IMR-90 (cell line): ENCODE measurements around the gene CBFA2T3. TPM values are rescaled to one million over a fixed set of nuclear protein-coding genes. Genes with fewer than 3 reads are reported as not detected.

Experiments
- ATAC-seq: fragments of 200-7000 bp; cut with Tn5 transposase; 2 replicates; pipeline ENCODE4 v1.9.1; 2020; ENCODE audit warnings: low read depth, mild to moderate bottlenecking, moderate library complexity
- BruUV-seq: library from RNA; stranded (reverse); fragments of 400-500 nt; replicated peaks from 2 replicates; lab custom pipeline; 2021; lab: Mats Ljungman, UMichigan
- CTCF ChIA-PET: fragments of 300-600 bp; formaldehyde crosslinking; extraction: SDS; loops from one replicate; lab custom pipeline; 2021; ENCODE audit warnings: antibody characterized with exemption; lab: Yijun Ruan, JAX
- POLR2A ChIA-PET: fragments of 300-600 bp; sonication (Branson Sonifier 250); formaldehyde crosslinking; loops from one replicate; lab custom pipeline; 2022; ENCODE audit warnings: antibody characterized with exemption; ENCODE audit not compliant: unreplicated experiment; lab: Charles Lee
- DNase-seq: peaks from one replicate; pipeline ENCODE4 v3.0.0; 2013
- H2AFZ ChIP-seq: replicated peaks from 2 replicates; pipeline ENCODE3; 2013; ENCODE audit warnings: low read length, mild to moderate bottlenecking; ENCODE audit not compliant: poor library complexity
- H2AK5ac ChIP-seq: 2 replicates; pipeline ENCODE4 v1.6.1; 2013; ENCODE audit warnings: low read depth, low read length, inconsistent platforms
- H2AK9ac ChIP-seq: replicated peaks from 2 replicates; pipeline ENCODE3; 2013; ENCODE audit warnings: mild to moderate bottlenecking, low read depth, low read length, moderate library complexity; ENCODE audit not compliant: poor library complexity
- H2BK120ac ChIP-seq: 2 replicates; pipeline ENCODE4 v1.6.1; 2013; ENCODE audit warnings: low read depth, low read length, inconsistent platforms
- H2BK15ac ChIP-seq: 3 replicates; pipeline ENCODE4 v1.6.1; 2013; ENCODE audit warnings: low read depth, low read length, inconsistent platforms
- H2BK20ac ChIP-seq: 2 replicates; pipeline ENCODE4 v1.6.1; 2013; ENCODE audit warnings: low read depth, mild to moderate bottlenecking, inconsistent platforms, low read length, moderate library complexity
- H2BK5ac ChIP-seq: 2 replicates; pipeline ENCODE4 v1.6.1; 2013; ENCODE audit warnings: mild to moderate bottlenecking, low read depth, low read length, inconsistent platforms; ENCODE audit not compliant: poor library complexity, severe bottlenecking
- H3K14ac ChIP-seq: replicated peaks from 2 replicates; pipeline ENCODE4 v1.6.1; 2013; ENCODE audit warnings: low read depth, low read length, inconsistent platforms
- H3K18ac ChIP-seq: 2 replicates; pipeline ENCODE4 v1.6.1; 2013; ENCODE audit warnings: low read depth, low read length, control low read depth
- H3K23ac ChIP-seq: 2 replicates; pipeline ENCODE4 v1.6.1; 2013; ENCODE audit warnings: low read depth, low read length, inconsistent platforms
- H3K27ac ChIP-seq: 2 replicates; pipeline ENCODE4 v1.5.1; 2013; ENCODE audit warnings: mild to moderate bottlenecking, control low read depth, low read length; ENCODE audit not compliant: insufficient read depth
- H3K27me3 ChIP-seq: 2 replicates; pipeline ENCODE4 v1.6.1; 2013; ENCODE audit warnings: low read length; ENCODE audit not compliant: control insufficient read depth, insufficient read depth
- H3K36me3 ChIP-seq: 2 replicates; pipeline ENCODE4 v1.6.1; 2013; ENCODE audit warnings: low read length, mixed read lengths; ENCODE audit not compliant: control insufficient read depth, insufficient read depth
- H3K4ac ChIP-seq: 2 replicates; pipeline ENCODE4 v1.6.1; 2013; ENCODE audit warnings: low read depth, low read length, inconsistent platforms
- H3K4me1 ChIP-seq: 2 replicates; pipeline ENCODE4 v1.6.1; 2013; ENCODE audit warnings: low read length, mixed read lengths; ENCODE audit not compliant: control insufficient read depth, insufficient read depth
- H3K4me2 ChIP-seq: 2 replicates; pipeline ENCODE4 v1.6.1; 2013; ENCODE audit warnings: low read depth, mild to moderate bottlenecking, control low read depth, low read length, moderate library complexity
- H3K4me3 ChIP-seq: 2 replicates; pipeline ENCODE4 v1.5.1; 2013; ENCODE audit warnings: low read depth, mild to moderate bottlenecking, control low read depth, low read length, moderate library complexity; ENCODE audit not compliant: insufficient read depth
- H3K56ac ChIP-seq: 2 replicates; pipeline ENCODE4 v1.6.1; 2013; ENCODE audit warnings: low read length, inconsistent platforms; ENCODE audit not compliant: insufficient read depth; ENCODE audit errors: extremely low read depth
- H3K79me1 ChIP-seq, 2 experiments: 2 replicates each; pipeline ENCODE4 v1.6.1; 2013; ENCODE audit warnings: low read length in 2 of 2, inconsistent platforms in 1 of 2, low read depth in 1 of 2
- H3K9ac ChIP-seq: 2 replicates; pipeline ENCODE4 v1.6.1; 2013; ENCODE audit warnings: low read depth, low read length, control low read depth
- H3K9me1 ChIP-seq: 2 replicates; pipeline ENCODE4 v1.6.1; 2013; ENCODE audit warnings: low read length, inconsistent platforms; ENCODE audit not compliant: insufficient read depth
- H3K9me3 ChIP-seq: 2 replicates; pipeline ENCODE4 v1.6.1; 2013; ENCODE audit warnings: low read length; ENCODE audit not compliant: control insufficient read depth, insufficient read depth
- H4K20me1 ChIP-seq: 2 replicates; pipeline ENCODE4 v1.6.1; 2013; ENCODE audit warnings: low read length, inconsistent platforms; ENCODE audit not compliant: insufficient read depth
- H4K5ac ChIP-seq: 2 replicates; pipeline ENCODE4 v1.6.1; 2013; ENCODE audit warnings: mild to moderate bottlenecking, low read depth, low read length, control low read depth
- H4K8ac ChIP-seq, 2 experiments: 2 replicates each; pipeline ENCODE4 v1.6.1; 2013; ENCODE audit warnings: low read depth in 2 of 2, low read length in 2 of 2, control low read depth in 1 of 2, inconsistent platforms in 1 of 2
- H4K91ac ChIP-seq: 2 replicates; pipeline ENCODE4 v1.6.1; 2013; ENCODE audit warnings: low read depth, low read length, inconsistent platforms; ENCODE audit not compliant: insufficient read depth
- BHLHE40 ChIP-seq: fragments of 150-350 bp; IDR thresholded peaks from 2 replicates; pipeline ENCODE4 v1.6.1; 2016; ENCODE audit warnings: mild to moderate bottlenecking, low read depth, low read length
- CEBPB ChIP-seq: IDR thresholded peaks from 2 replicates; pipeline ENCODE4 v1.6.1; 2012; ENCODE audit warnings: low read depth, low read length, improper control_type of control experiment
- CHD1 ChIP-seq: IDR thresholded peaks from 2 replicates; pipeline ENCODE4 v1.6.1; 2012; ENCODE audit warnings: low read depth, low read length, improper control_type of control experiment
- ELK1 ChIP-seq: fragments of 150-350 bp; IDR thresholded peaks from 2 replicates; pipeline ENCODE4 v1.6.1; 2016; ENCODE audit warnings: low read depth, mild to moderate bottlenecking, low read length, moderate library complexity, borderline replicate concordance
- FOS ChIP-seq: fragments of 150-350 bp; IDR thresholded peaks from 2 replicates; pipeline ENCODE4 v1.6.1; 2016; ENCODE audit warnings: low read depth, low read length
- MAFK ChIP-seq: IDR thresholded peaks from 2 replicates; pipeline ENCODE4 v1.6.1; 2012; ENCODE audit warnings: low read depth, low read length, improper control_type of control experiment
- MAZ ChIP-seq: IDR thresholded peaks from 2 replicates; pipeline ENCODE4 v1.6.1; 2012; ENCODE audit warnings: low read depth, mild to moderate bottlenecking, low read length, improper control_type of control experiment, moderate library complexity, borderline replicate concordance
- MXI1 ChIP-seq: IDR thresholded peaks from 2 replicates; pipeline ENCODE4 v1.6.1; 2012; ENCODE audit warnings: low read depth, mild to moderate bottlenecking, low read length, moderate library complexity, borderline replicate concordance
- NFE2L2 ChIP-seq: fragments of 150-350 bp; IDR thresholded peaks from 2 replicates; pipeline ENCODE4 v1.6.1; 2016; ENCODE audit warnings: low read depth, mild to moderate bottlenecking, low read length
- POLR2A ChIP-seq: IDR thresholded peaks from 2 replicates; pipeline ENCODE4 v1.6.1; 2012; ENCODE audit warnings: mild to moderate bottlenecking, low read depth, low read length
- RCOR1 ChIP-seq: IDR thresholded peaks from 2 replicates; pipeline ENCODE4 v1.6.1; 2012; ENCODE audit warnings: mild to moderate bottlenecking, low read length, improper control_type of control experiment; ENCODE audit not compliant: insufficient replicate concordance
- RFX5 ChIP-seq: IDR thresholded peaks from 2 replicates; pipeline ENCODE4 v1.8.0; 2012; ENCODE audit warnings: low read depth, mild to moderate bottlenecking, low read length, moderate library complexity
- SMC3 ChIP-seq: fragments of 150-350 bp; IDR thresholded peaks from 2 replicates; pipeline ENCODE4 v1.6.1; 2016; ENCODE audit warnings: low read depth, mild to moderate bottlenecking, antibody characterized with exemption, low read length, moderate library complexity
- WGBS, 2 experiments: methylation state at CpG; one replicate each; pipeline versions ENCODE4 v1.1.5 to v1.1.7; 2013; ENCODE audit warnings: missing lambda C conversion rate in 2 of 2; ENCODE audit not compliant: insufficient read length in 1 of 2; ENCODE audit errors: extremely low coverage in 2 of 2; 5-methylcytosine and 5-hydroxymethylcytosine counted together
- dilution Hi-C: fragments of 300-500 bp; cut with HindIII; formaldehyde crosslinking; loops from one replicate; pipeline ENCODE4 v1.14.3; 2018; ENCODE audit warnings: low sequenced_read_pairs; ENCODE audit not compliant: unreplicated experiment
- in situ Hi-C: fragments of 300-500 bp; cut with MboI; formaldehyde crosslinking; loops from 3 replicates; pipeline ENCODE4 v1.14.3; 2019; ENCODE audit warnings: low sequenced_read_pairs, inconsistent platforms, mixed read lengths
- intact Hi-C: fragments of 100-400 bp; cut with micrococcal nuclease; formaldehyde crosslinking; loops from 2 replicates; pipeline ENCODE4 v1.10.0; 2022
- polyA plus RNA-seq, 3 experiments: library from polyadenylated mRNA; depleted of rRNA; stranded (reverse); fragments of >200 nt; gene quantifications; 2 replicates each; pipeline ENCODE4 v1.2.3, GENCODE V29; 2012; ENCODE audit warnings: low replicate concordance in 1 of 3
- total RNA-seq: library from RNA; depleted of rRNA; stranded (reverse); fragments of >200 nt; gene quantifications from 2 replicates; pipeline ENCODE4 v1.2.3, GENCODE V29; 2012
- TF ChIP-seq, protein P1 (sequence below): fragments of 150-350 bp; IDR thresholded peaks from 2 replicates; pipeline ENCODE4 v1.6.1; 2017; ENCODE audit warnings: mild to moderate bottlenecking, antibody characterized with exemption, low read length, low read depth

CBFA2T3 gene
- total and polyA plus RNA-seq, 2 of the 4 experiments (the other 2 are of a cell fraction) = not detected

- H2AK9ac ChIP-seq = no peak overlapping the region
- TF ChIP-seq SMC3 (no peak), CHD1 (no peak), RFX5 (no peak), NFE2L2 (no peak), CEBPB (no peak), MAZ (no peak), RCOR1 (no peak), BHLHE40 (no peak), FOS (no peak), MAFK (no peak), MXI1 (no peak), POLR2A (no peak), ELK1 (no peak)
- TF ChIP-seq, protein P1, sequence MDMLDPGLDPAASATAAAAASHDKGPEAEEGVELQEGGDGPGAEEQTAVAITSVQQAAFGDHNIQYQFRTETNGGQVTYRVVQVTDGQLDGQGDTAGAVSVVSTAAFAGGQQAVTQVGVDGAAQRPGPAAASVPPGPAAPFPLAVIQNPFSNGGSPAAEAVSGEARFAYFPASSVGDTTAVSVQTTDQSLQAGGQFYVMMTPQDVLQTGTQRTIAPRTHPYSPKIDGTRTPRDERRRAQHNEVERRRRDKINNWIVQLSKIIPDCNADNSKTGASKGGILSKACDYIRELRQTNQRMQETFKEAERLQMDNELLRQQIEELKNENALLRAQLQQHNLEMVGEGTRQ = no peak
- H4K8ac ChIP-seq = no peak overlapping the region
- in situ Hi-C loops = no loop called here
- no TSS peak for BruUV-seq
- no peak overlapping the region for H3K23ac ChIP-seq
- no peaks in the 10 kb centered on the region for H3K79me1 ChIP-seq
- H3K4me3 ChIP-seq = no peak overlapping the region
- no peak overlapping the region for H2AFZ ChIP-seq
- no peak overlapping the region for H2BK20ac ChIP-seq
- H3K27me3 ChIP-seq = peaks cover 45% of the 10 kb centered on the region
- H2BK5ac ChIP-seq = no peak overlapping the region
- H3K4me1 ChIP-seq = no peaks in the 10 kb centered on the region
- H2BK120ac ChIP-seq = no peak overlapping the region
- H3K36me3 ChIP-seq = no peaks in the 10 kb centered on the region
- dilution Hi-C loops = no loop called here
- DNase-seq (no peak), ATAC-seq (no peak)
- no peaks in the 10 kb centered on the region for H3K9me1 ChIP-seq
- no peak overlapping the region for H3K4me2 ChIP-seq
- POLR2A ChIA-PET = no interaction called here
- no peak overlapping the region for H4K91ac ChIP-seq
- no peak overlapping the region for H4K5ac ChIP-seq
- no peak overlapping the region for H2AK5ac ChIP-seq
- no peaks in the 10 kb centered on the region for H4K20me1 ChIP-seq
- H3K9ac ChIP-seq = no peak overlapping the region
- CTCF ChIA-PET = no interaction called here
- H2BK15ac ChIP-seq = no peak overlapping the region
- no peak overlapping the region for H3K14ac ChIP-seq
- H3K27ac ChIP-seq = no peak overlapping the region
- intact Hi-C loops = no loop called here
- no peak overlapping the region for H3K4ac ChIP-seq
- no peak overlapping the region for H3K56ac ChIP-seq
- no peaks in the 10 kb centered on the region for H3K9me3 ChIP-seq
- WGBS, 2 experiments = 71% methylated on average over 5 of the region's 9 CpGs; no CpG with 5 or more reads in 1 of the 2 experiments
- no peak overlapping the region for H3K18ac ChIP-seq
These were observed 16.0 kb downstream of the CBFA2T3 start for GRCh38 chr16:88961011-88961410.
